H1 (cell line): ENCODE results near the gene BICD1. TPM values are rescaled to one million over a fixed set of nuclear protein-coding genes. Genes with fewer than 3 reads are reported as not detected.

Experiments
- CTCF ChIA-PET: fragments of 300-600 bp; sonication (Branson Sonifier 250); formaldehyde crosslinking; loops from one replicate; lab custom pipeline; 2021; ENCODE audit not compliant: partially characterized antibody; lab: Charles Lee
- POLR2A ChIA-PET: fragments of 300-600 bp; sonication (Branson Sonifier 250); formaldehyde crosslinking; loops from one replicate; lab custom pipeline; 2021; ENCODE audit warnings: inconsistent platforms; ENCODE audit not compliant: partially characterized antibody; lab: Charles Lee
- DNase-seq, 2 experiments: peaks; one replicate each; pipeline versions ENCODE4 v3.0.0 to v3.0.0-alpha.2; 2010 to 2022; ENCODE audit warnings: low spot score in 2 of 2, low read depth in 1 of 2, mixed read lengths in 1 of 2
- FAIRE-seq: peaks from 2 replicates; lab custom pipeline; 2011; peaks lifted over from hg19 to GRCh38; lab: Jason Lieb, UNC
- H2AFZ ChIP-seq: 2 replicates; pipeline ENCODE4 v1.8.1; 2012; ENCODE audit warnings: low read length, inconsistent platforms
- H2AK5ac ChIP-seq: 2 replicates; pipeline ENCODE4 v1.6.1; 2013; ENCODE audit warnings: low read depth, low read length
- H2BK120ac ChIP-seq: replicated peaks from 2 replicates; pipeline ENCODE3; 2013; ENCODE audit warnings: low read depth, low read length, inconsistent platforms
- H2BK12ac ChIP-seq: 2 replicates; pipeline ENCODE4 v1.6.1; 2013; ENCODE audit warnings: low read depth, low read length
- H2BK15ac ChIP-seq: 2 replicates; pipeline ENCODE4 v1.6.1; 2013; ENCODE audit warnings: low read length
- H2BK20ac ChIP-seq: 2 replicates; pipeline ENCODE4 v1.6.1; 2013; ENCODE audit warnings: low read length
- H2BK5ac ChIP-seq: 2 replicates; pipeline ENCODE4 v1.6.1; 2013; ENCODE audit warnings: low read depth, low read length
- H3K14ac ChIP-seq: 2 replicates; pipeline ENCODE4 v1.6.1; 2013; ENCODE audit warnings: inconsistent platforms; ENCODE audit not compliant: insufficient read length
- H3K18ac ChIP-seq: 2 replicates; pipeline ENCODE4 v1.6.1; 2013; ENCODE audit warnings: low read length; ENCODE audit errors: extremely low read depth
- H3K23ac ChIP-seq: 2 replicates; pipeline ENCODE4 v1.6.1; 2013; ENCODE audit warnings: inconsistent platforms; ENCODE audit not compliant: insufficient read length
- H3K23me2 ChIP-seq: 2 replicates; pipeline ENCODE4 v1.6.1; 2013; ENCODE audit warnings: low read depth, low read length
- H3K27ac ChIP-seq: 2 replicates; pipeline ENCODE4 v1.6.1; 2011; ENCODE audit warnings: low read depth, low read length, inconsistent platforms
- H3K27me3 ChIP-seq, 4 experiments: replicated peaks in 1 of 4; 1 replicate in 1 of 4; 2 replicates in 3 of 4; pipeline versions ENCODE4 v1.6.1 to v1.8.1; 2011 to 2013; ENCODE audit warnings: low read length in 3 of 4, mild to moderate bottlenecking in 3 of 4, inconsistent platforms in 2 of 4, mixed read lengths in 2 of 4, moderate library complexity in 1 of 4; ENCODE audit not compliant: control insufficient read depth in 3 of 4, insufficient read depth in 3 of 4; ENCODE audit errors: extremely low read depth in 1 of 4
- H3K36me3 ChIP-seq, 4 experiments: 2 replicates each; pipeline versions ENCODE4 v1.6.1 to v1.8.1; 2011 to 2013; ENCODE audit warnings: mild to moderate bottlenecking in 4 of 4, low read length in 3 of 4, moderate library complexity in 2 of 4, control low read depth in 1 of 4, inconsistent platforms in 1 of 4; ENCODE audit not compliant: insufficient read depth in 4 of 4, control insufficient read depth in 2 of 4
- H3K4ac ChIP-seq: replicated peaks from 2 replicates; pipeline ENCODE3; 2013; ENCODE audit warnings: low read length, low read depth, mixed read lengths, inconsistent platforms; ENCODE audit not compliant: insufficient read length
- H3K4me1 ChIP-seq, 4 experiments: replicated peaks in 1 of 4; 1 replicate in 1 of 4; 2 replicates in 3 of 4; pipeline versions ENCODE4 v1.6.1 to v1.8.1; 2011 to 2013; ENCODE audit warnings: low read length in 3 of 4, inconsistent platforms in 2 of 4, mixed read lengths in 1 of 4; ENCODE audit not compliant: insufficient read depth in 4 of 4, control insufficient read depth in 3 of 4
- H3K4me2 ChIP-seq, 2 experiments: 2 replicates each; pipeline versions ENCODE4 v1.6.1 to v1.8.1; 2011 to 2013; ENCODE audit warnings: low read depth in 2 of 2, low read length in 2 of 2, control low read depth in 1 of 2, inconsistent platforms in 1 of 2, mild to moderate bottlenecking in 1 of 2; ENCODE audit not compliant: insufficient read depth in 1 of 2
- H3K4me3 ChIP-seq, 4 experiments: fragments of 200-600, 300-600 bp in 1 of 4; sonication (generic), shearing (Covaris generic), sonication (Bioruptor Twin) in 1 of 4; 2 replicates each; pipeline versions ENCODE4 v1.5.1 to v1.8.1; 2011 to 2016; ENCODE audit warnings: low read length in 4 of 4, low read depth in 3 of 4, control low read depth in 2 of 4, inconsistent platforms in 2 of 4, mild to moderate bottlenecking in 2 of 4, mixed read lengths in 1 of 4, moderate library complexity in 1 of 4; ENCODE audit not compliant: insufficient read depth in 2 of 4; ENCODE audit errors: extremely low read depth in 1 of 4
- H3K56ac ChIP-seq: replicated peaks from 2 replicates; pipeline ENCODE3; 2013; ENCODE audit warnings: low read depth, mild to moderate bottlenecking, mixed read lengths, low read length, inconsistent platforms; ENCODE audit not compliant: insufficient read length
- H3K79me1 ChIP-seq: 2 replicates; pipeline ENCODE4 v1.6.1; 2013; ENCODE audit warnings: low read depth, low read length, control low read depth
- H3K79me2 ChIP-seq, 2 experiments: 2 replicates each; pipeline versions ENCODE4 v1.6.1 to v1.8.1; 2012 to 2013; ENCODE audit warnings: low read length in 2 of 2, mild to moderate bottlenecking in 2 of 2, inconsistent platforms in 1 of 2; ENCODE audit not compliant: insufficient read depth in 2 of 2, control insufficient read depth in 1 of 2
- H3K9ac ChIP-seq, 4 experiments: replicated peaks in 1 of 4; 1 replicate in 1 of 4; 2 replicates in 3 of 4; pipeline versions ENCODE4 v1.6.1 to v1.8.1; 2011 to 2013; ENCODE audit warnings: low read depth in 3 of 4, low read length in 3 of 4, control low read depth in 2 of 4, mild to moderate bottlenecking in 2 of 4, moderate library complexity in 2 of 4, inconsistent platforms in 1 of 4; ENCODE audit errors: extremely low read depth in 1 of 4
- H3K9me3 ChIP-seq, 2 experiments: 2 replicates each; pipeline versions ENCODE4 v1.6.1 to v1.8.1; 2012 to 2013; ENCODE audit warnings: mild to moderate bottlenecking in 2 of 2, moderate library complexity in 2 of 2, control low read depth in 1 of 2, inconsistent platforms in 1 of 2, low read depth in 1 of 2, low read length in 1 of 2, mixed read lengths in 1 of 2; ENCODE audit not compliant: insufficient read depth in 2 of 2
- H4K20me1 ChIP-seq, 2 experiments: replicated peaks in 1 of 2; 2 replicates each; pipeline versions ENCODE3 to v1.8.1; 2011 to 2013; ENCODE audit warnings: inconsistent platforms in 2 of 2, low read length in 2 of 2, mild to moderate bottlenecking in 1 of 2; ENCODE audit not compliant: insufficient read depth in 2 of 2, control insufficient read depth in 1 of 2
- H4K5ac ChIP-seq: 2 replicates; pipeline ENCODE4 v1.6.1; 2013; ENCODE audit warnings: low read length, low read depth, mixed read lengths, inconsistent platforms; ENCODE audit not compliant: insufficient read length
- H4K8ac ChIP-seq: 2 replicates; pipeline ENCODE4 v1.8.0; 2013; ENCODE audit warnings: mild to moderate bottlenecking, moderate library complexity, low read length, inconsistent platforms; ENCODE audit not compliant: insufficient read depth; ENCODE audit errors: extremely low read depth
- H4K91ac ChIP-seq: replicated peaks from 2 replicates; pipeline ENCODE3; 2013; ENCODE audit warnings: low read length, mixed read lengths, inconsistent platforms; ENCODE audit not compliant: insufficient read length
- MAFK ChIP-seq: IDR thresholded peaks from 2 replicates; pipeline ENCODE4 v1.6.1; 2012; ENCODE audit warnings: low read depth, mild to moderate bottlenecking, improper control_type of control experiment, low read length
- RAD21 ChIP-seq, 2 experiments: IDR thresholded peaks in 1 of 2; conservative IDR thresholded peaks in 1 of 2; 2 replicates each; pipeline ENCODE4 v1.6.1; 2011; ENCODE audit warnings: low read depth in 2 of 2, low read length in 2 of 2, improper control_type of control experiment in 1 of 2, inconsistent platforms in 1 of 2, mild to moderate bottlenecking in 1 of 2, moderate library complexity in 1 of 2
- RNF2 ChIP-seq: fragments of 200-900, 300-1000 bp; sonication (generic); IDR thresholded peaks from 2 replicates; pipeline ENCODE4 v1.7.1; 2016; ENCODE audit warnings: borderline replicate concordance, low read depth, mild to moderate bottlenecking, antibody characterized with exemption, low read length; ENCODE audit not compliant: poor library complexity, severe bottlenecking; ENCODE audit errors: missing control alignments
- SAP30 ChIP-seq: fragments of 300-600 bp; sonication (generic); IDR thresholded peaks from 2 replicates; pipeline ENCODE4 v1.7.1; 2012; ENCODE audit warnings: low read length, moderate library complexity, mild to moderate bottlenecking, inconsistent platforms; ENCODE audit not compliant: insufficient read depth, insufficient replicate concordance
- TCF12 ChIP-seq: IDR thresholded peaks from 2 replicates; pipeline ENCODE4 v1.6.1; 2011; ENCODE audit warnings: low read depth, mild to moderate bottlenecking, low read length
- whole genome bisulfite sequencing, 2 experiments: shearing (Covaris generic) in 1 of 2; methylation state at CpG; one replicate each; pipeline versions ENCODE4 v1.1.6 to v1.1.7; 2013 to 2015; ENCODE audit warnings: low lambda C conversion rate in 2 of 2, mixed read lengths in 2 of 2, inconsistent platforms in 1 of 2, low coverage in 1 of 2, missing lambda C conversion rate in 1 of 2; ENCODE audit not compliant: insufficient replicate concordance in 2 of 2, insufficient coverage in 1 of 2, insufficient read length in 1 of 2; ENCODE audit errors: extremely low coverage in 1 of 2, missing lambda C conversion rate in 1 of 2; 5-methylcytosine and 5-hydroxymethylcytosine counted together
- polyA plus RNA-seq, 7 experiments: library from polyadenylated mRNA; depleted of rRNA in 3 of 7; stranded (reverse) in 5 of 7; unstranded in 2 of 7; fragments of >200 nt in 5 of 7; fragments of 200-250 nt in 2 of 7; gene quantifications; 1 replicate in 5 of 7; 2 replicates in 1 of 7; 4 replicates in 1 of 7; pipeline versions ENCODE4 v1.2.1 to v1.2.3, GENCODE V29; 2011 to 2013; ENCODE audit warnings: missing spikeins in 2 of 7, mixed read lengths in 2 of 7
- total RNA-seq: library from RNA; stranded (reverse); fragmentation: NEBNext Ultra II Directional; extraction: Animal tissue kit (Norgen Biotek cat#: 25700); gene quantifications from 2 replicates; pipeline ENCODE4 v1.2.1, GENCODE V29; 2021

Gene BICD1
- total and polyA plus RNA-seq, 2 of the 8 experiments (the other 6 are each of a cell fraction or from before 2014, with no cell fraction given) = 34.1 to 58.4 TPM

- Histone ChIP-seq H2AK5ac (no peak overlapping the region), H4K20me1 (no peaks in the 10 kb centered on the region), H4K91ac (no peak overlapping the region), H3K27me3 (no peaks in the 10 kb centered on the region), H2BK15ac (no peak overlapping the region), H3K4ac (no peak overlapping the region), H3K9ac (no peak overlapping the region), H3K14ac (no peak overlapping the region), H3K27ac (no peak overlapping the region), H4K8ac (0 out of 2 replicates have a peak overlapping the region, but pooled peaks have one; percentile 20), H3K79me2 (no peaks in the 10 kb centered on the region), H2BK5ac (no peak overlapping the region), H3K79me1 (no peaks in the 10 kb centered on the region), H4K5ac (no peak overlapping the region), H2BK20ac (no peak overlapping the region), H3K4me3 (no peak overlapping the region), H3K56ac (no peak overlapping the region), H3K9me3 (no peaks in the 10 kb centered on the region), H2AFZ (no peak overlapping the region), H2BK120ac (no peak overlapping the region), H3K18ac (no peak overlapping the region), H3K36me3 (peaks cover 0 to 3% (median 0%) of the 10 kb centered on the region in 4 experiments; a peak in 1 of 8 replicates), H3K23me2 (peaks cover 2% of the 10 kb centered on the region; the same call in 1 of the 2 replicates), H3K4me1 (peaks cover 0 to 9% (median 6%) of the 10 kb centered on the region in 4 experiments; a peak in 4 of 7 replicates), H3K4me2 (no peak overlapping the region), H3K23ac (no peak overlapping the region), H2BK12ac (no peak overlapping the region)
- TF ChIP-seq MAFK = no peak
- TF ChIP-seq RAD21 (IDR thresholded peaks at IDR 0.05 in 1 of 2, conservative IDR thresholded peaks at IDR 0.05 in 1 of 2; ENCODE audit: low read depth in 2 of 2, low read length in 2 of 2) = no peak
- TF ChIP-seq RNF2 = no peak
- TF ChIP-seq TCF12 = no peak
- TF ChIP-seq SAP30 = no peak
- 92% methylated on average over 6 of the region's 6 CpGs; no CpG with 5 or more reads in 1 of the 2 experiments for WGBS, 2 experiments
- no peak for FAIRE-seq
- POLR2A ChIA-PET = no interaction called here
- CTCF ChIA-PET = no interaction called here
- no peak for DNase-seq
Measured at GRCh38 chr12:32360956-32361355, 254.3 kb downstream of the BICD1 start.
